Breast epithelium (tissue), 4 donors: Measurements from ENCODE around the gene LCK. TPM values are rescaled to one million over a fixed set of nuclear protein-coding genes. Genes with fewer than 3 reads are reported as not detected.

Source experiments
- DNase-seq, 2 donors: peaks; one replicate each; pipeline ENCODE4 v3.0.0-alpha.2; 2019; ENCODE audit warnings: low spot score in 2 of 2
- H3K27ac ChIP-seq, 2 donors: fragments of 200-600 bp; sonication (generic) in 1 of 2; one replicate each; pipeline ENCODE4 v1.5.1; 2016 to 2019; ENCODE audit warnings: mild to moderate bottlenecking in 1 of 2
- H3K27me3 ChIP-seq, 2 donors: fragments of 200-600 bp; sonication (generic) in 1 of 2; one replicate each; pipeline versions ENCODE4 v1.5.1 to v1.6.0; 2017 to 2019; ENCODE audit warnings: control low read depth in 1 of 2, mild to moderate bottlenecking in 1 of 2
- H3K36me3 ChIP-seq: fragments of 200-600 bp; one replicate; pipeline ENCODE4 v1.5.1; 2019
- H3K4me1 ChIP-seq, 2 donors: fragments of 200-600 bp; sonication (generic); one replicate each; pipeline ENCODE4 v1.5.1; 2016 to 2019; ENCODE audit warnings: control low read depth in 1 of 2
- H3K4me3 ChIP-seq, 3 donors: fragments of 200-600 bp; sonication (generic); 1 replicate in 2 of 3; 2 replicates in 1 of 3; pipeline ENCODE4 v1.5.1; 2016 to 2019; ENCODE audit warnings: mild to moderate bottlenecking in 3 of 3, moderate library complexity in 2 of 3
- H3K9me3 ChIP-seq, 2 donors: fragments of 200-600 bp; sonication (generic) in 1 of 2; one replicate each; pipeline ENCODE4 v1.5.1; 2016 to 2019; ENCODE audit warnings: control low read depth in 1 of 2
- CTCF ChIP-seq, 3 donors: fragments of 450-650 bp; IDR thresholded peaks; one replicate each; pipeline ENCODE4 v1.5.1; 2016 to 2017; ENCODE audit warnings: antibody characterized with exemption in 3 of 3, mild to moderate bottlenecking in 3 of 3, moderate library complexity in 3 of 3
- POLR2A ChIP-seq: fragments of 450-650 bp; IDR thresholded peaks from one replicate; pipeline ENCODE4 v1.6.1; 2016; ENCODE audit warnings: antibody characterized with exemption, mild to moderate bottlenecking, moderate library complexity
- POLR2AphosphoS5 ChIP-seq, 3 donors: sonication (generic); formaldehyde crosslinking; IDR thresholded peaks; one replicate each; pipeline ENCODE4 v1.6.1; 2017; ENCODE audit warnings: antibody characterized with exemption in 3 of 3
- intact Hi-C: fragments of 100-400 bp; cut with DNase I; formaldehyde crosslinking; loops from one replicate; pipeline ENCODE4 v1.15.1; 2023; ENCODE audit warnings: low total_unique reads
- total RNA-seq, 3 donors: library from RNA; depleted of rRNA; stranded (reverse); fragments of >200 nt; gene quantifications; one replicate each; pipeline ENCODE4 v1.1.0, GENCODE V29; 2016

LCK gene
- total RNA-seq, 3 donors from 2014 or later = 2.4 to 4.1 (median 2.9) TPM

- H3K27me3 ChIP-seq = no peaks in the 10 kb centered on the region
- no peak for TF ChIP-seq CTCF (IDR thresholded peaks at IDR 0.05)
- no peak for TF ChIP-seq POLR2AphosphoS5 (IDR thresholded peaks at IDR 0.05)
- no peak for TF ChIP-seq POLR2A
- no peaks in the 10 kb centered on the region for H3K36me3 ChIP-seq
- peak overlapping the region in 1 of 3 donors; percentile 7 for H3K4me3 ChIP-seq
- intact Hi-C loops = no loop called here
- peak overlapping the region; percentile 22 to 87 for H3K27ac ChIP-seq
- DNase-seq = no peak
- no peaks in the 10 kb centered on the region for H3K9me3 ChIP-seq
- peaks cover 3 to 10% of the 10 kb centered on the region in 2 donors for H3K4me1 ChIP-seq
Measured at GRCh38 chr1:32247452-32247851, 3.6 kb upstream of the LCK start.

GRCh38 chr1:32247983-32248889 lies 2.8 kb upstream of the LCK start:
- no peaks in the 10 kb centered on the region for H3K36me3 ChIP-seq
- intact Hi-C loops = no loop called here
- H3K4me1 ChIP-seq = peaks cover 3 to 10% of the 10 kb centered on the region in 2 donors
- H3K4me3 ChIP-seq = peak overlapping the region in 2 of 3 donors; percentile 35 to 45
- peak; percentile 78 to 83 for DNase-seq
- H3K27ac ChIP-seq = peak overlapping the region; percentile 22 to 87
- no peak for TF ChIP-seq POLR2A
- TF ChIP-seq POLR2AphosphoS5 (IDR thresholded peaks at IDR 0.05) = peak in 1 of 3 donors; percentile 45
- peak; percentile 40 to 79 (median 70) for TF ChIP-seq CTCF (IDR thresholded peaks at IDR 0.05)
- no peaks in the 10 kb centered on the region for H3K27me3 ChIP-seq
- no peaks in the 10 kb centered on the region for H3K9me3 ChIP-seq

GRCh38 chr1:32249831-32250525 lies 1.1 kb upstream of the LCK start:
- peaks cover 3 to 10% of the 10 kb centered on the region in 2 donors for H3K4me1 ChIP-seq
- peak overlapping the region; percentile 68 to 74 for H3K27ac ChIP-seq
- no peaks in the 10 kb centered on the region for H3K9me3 ChIP-seq
- DNase-seq = peak in 1 of 2 donors; percentile 46
- no peaks in the 10 kb centered on the region for H3K36me3 ChIP-seq
- no peak overlapping the region for H3K4me3 ChIP-seq
- H3K27me3 ChIP-seq = no peaks in the 10 kb centered on the region
- TF ChIP-seq POLR2A = no peak
- TF ChIP-seq POLR2AphosphoS5 (IDR thresholded peaks at IDR 0.05) = peak in 1 of 3 donors; percentile 43
- intact Hi-C loops = no loop called here

- no peaks in the 10 kb centered on the region for H3K9me3 ChIP-seq
- H3K4me3 ChIP-seq = no peak overlapping the region
- no peaks in the 10 kb centered on the region for H3K4me1 ChIP-seq
- no peaks in the 10 kb centered on the region for H3K27me3 ChIP-seq
- no peaks in the 10 kb centered on the region for H3K36me3 ChIP-seq
- no peak overlapping the region for H3K27ac ChIP-seq
- TF ChIP-seq POLR2A (no peak), POLR2AphosphoS5 (IDR thresholded peaks at IDR 0.05) (no peak), CTCF (IDR thresholded peaks at IDR 0.05) (no peak)
- intact Hi-C loops = no loop called here
- no peak for DNase-seq
Measured at GRCh38 chr1:32255072-32256071, 4.3 kb downstream of the LCK start.
